Body of pancreas (tissue), 4 donors: ENCODE measurements around the gene HSH2D. TPM values are rescaled to one million over a fixed set of nuclear protein-coding genes. Genes with fewer than 3 reads are reported as not detected.

ENCODE experiments used
- ATAC-seq: fragments of 150-250 bp; one replicate; pipeline ENCODE4 v1.9.1; 2016
- DNase-seq, 4 donors: peaks; one replicate each; pipeline ENCODE4 v3.0.0-alpha.2; 2019
- H3K27ac ChIP-seq, 4 donors: fragments of 200-600 bp; sonication (generic); 1 replicate in 3 of 4; 2 replicates in 1 of 4; pipeline versions ENCODE4 v1.5.1 to v1.6.1; 2016 to 2019; ENCODE audit warnings: mild to moderate bottlenecking in 1 of 4, mixed read lengths in 1 of 4, moderate library complexity in 1 of 4
- H3K27me3 ChIP-seq, 2 donors: fragments of 200-600 bp; sonication (generic); one replicate each; pipeline ENCODE4 v1.6.0; 2016; ENCODE audit warnings: mild to moderate bottlenecking in 1 of 2
- H3K36me3 ChIP-seq, 2 donors: fragments of 200-600 bp; sonication (generic); replicated peaks in 1 of 2; 2 replicates each; pipeline ENCODE4 v1.5.1; 2016; ENCODE audit warnings: low read depth in 2 of 2; ENCODE audit not compliant: insufficient read depth in 1 of 2
- H3K4me1 ChIP-seq: fragments of 200-600 bp; sonication (generic); one replicate; pipeline ENCODE4 v1.6.0; 2016
- H3K4me3 ChIP-seq, 2 donors: fragments of 200-600 bp; sonication (generic); 1 replicate in 1 of 2; 2 replicates in 1 of 2; pipeline ENCODE4 v1.5.1; 2016 to 2019
- H3K9me3 ChIP-seq, 3 donors: fragments of 200-600 bp; sonication (generic); 1 replicate in 2 of 3; 2 replicates in 1 of 3; pipeline ENCODE4 v1.5.1; 2016
- CTCF ChIP-seq, 7 experiments: fragments of 450-650 bp in 4 of 7; fragments of 200-600 bp in 3 of 7; sonication (generic) in 3 of 7; IDR thresholded peaks; one replicate each; pipeline ENCODE4 v1.5.1; 2016 to 2019; ENCODE audit warnings: antibody characterized with exemption in 7 of 7
- POLR2A ChIP-seq, 3 donors: fragments of 450-650 bp; IDR thresholded peaks; one replicate each; pipeline ENCODE4 v1.6.1; 2016; ENCODE audit warnings: antibody characterized with exemption in 3 of 3, mild to moderate bottlenecking in 2 of 3
- WGBS, 2 donors: methylation state at CpG; one replicate each; pipeline ENCODE4 v1.1.5; 2017; 5-methylcytosine and 5-hydroxymethylcytosine counted together
- intact Hi-C: fragments of 100-400 bp; cut with DNase I; formaldehyde crosslinking; loops from one replicate; pipeline ENCODE4 v1.15.1; 2023
- total RNA-seq, 2 donors: library from RNA; depleted of rRNA; stranded (reverse); fragments of >200 nt; gene quantifications; one replicate each; pipeline ENCODE4 v1.1.0, GENCODE V29; 2016

The HSH2D gene
- total RNA-seq, 2 donors from 2014 or later, result 3.6 to 9.6 TPM

- no peaks in the 10 kb centered on the region for H3K9me3 ChIP-seq
- peaks cover 0 to 1% of the 10 kb centered on the region in 2 donors for H3K36me3 ChIP-seq
- peak overlapping the region; percentile 75 to 100 for H3K4me3 ChIP-seq
- DNase-seq (no peak), ATAC-seq (no peak)
- peaks cover 24% of the 10 kb centered on the region for H3K4me1 ChIP-seq
- H3K27me3 ChIP-seq, result no peaks in the 10 kb centered on the region
- peak overlapping the region in 1 of 4 donors; percentile 75 for H3K27ac ChIP-seq
- 0% methylated on average over 5 to 18 of the region's 18 CpGs for WGBS, 2 donors
- TF ChIP-seq CTCF (IDR thresholded peaks at IDR 0.05) (no peak), POLR2A (IDR thresholded peaks at IDR 0.05) (no peak)
- intact Hi-C loops, result no loop called here
These were observed 54.8 kb downstream of the HSH2D start for GRCh38 chr19:16198370-16198651.

- Histone ChIP-seq H3K4me3 (no peak overlapping the region), H3K27ac (no peak overlapping the region), H3K4me1 (peaks cover 24% of the 10 kb centered on the region), H3K36me3 (peaks cover 0 to 3% of the 10 kb centered on the region in 2 donors), H3K27me3 (no peaks in the 10 kb centered on the region), H3K9me3 (no peaks in the 10 kb centered on the region)
- TF ChIP-seq POLR2A (IDR thresholded peaks at IDR 0.05) (no peak), CTCF (IDR thresholded peaks at IDR 0.05) (no peak)
- no peak for ATAC-seq
- no peak for DNase-seq
- intact Hi-C loops, result no loop called here
- 80 to 86% methylated on average over 8 to 9 of the region's 9 CpGs for WGBS, 2 donors
These were observed 55.9 kb downstream of the HSH2D start for GRCh38 chr19:16199275-16199932.

GRCh38 chr19:16200038-16201010 is 56.8 kb downstream of the HSH2D start:
- no peak overlapping the region for H3K27ac ChIP-seq

GRCh38 chr19:16201011-16201391 is 57.5 kb downstream of the HSH2D start:
- H3K27ac ChIP-seq, result no peak overlapping the region
- DNase-seq (no peak), ATAC-seq (no peak)
- intact Hi-C loops, result no loop called here
- no peak overlapping the region for H3K4me3 ChIP-seq
- H3K27me3 ChIP-seq, result no peaks in the 10 kb centered on the region
- H3K4me1 ChIP-seq, result peaks cover 24% of the 10 kb centered on the region
- no peak for TF ChIP-seq POLR2A (IDR thresholded peaks at IDR 0.05)
- no peaks in the 10 kb centered on the region for H3K9me3 ChIP-seq
- peaks cover 0 to 3% of the 10 kb centered on the region in 2 donors for H3K36me3 ChIP-seq
- 85 to 86% methylated on average over 4 of the region's 4 CpGs for WGBS, 2 donors

More at GRCh38 chr19:16200038-16201010, 56.8 kb downstream of the HSH2D start:
- ATAC-seq (no peak), DNase-seq (no peak)
- intact Hi-C loops, result no loop called here
- 81 to 91% methylated on average over 20 of the region's 20 CpGs for WGBS, 2 donors
- no peak for TF ChIP-seq CTCF (IDR thresholded peaks at IDR 0.05)
- no peak for TF ChIP-seq POLR2A (IDR thresholded peaks at IDR 0.05)
- H3K4me3 ChIP-seq, result no peak overlapping the region
- H3K27me3 ChIP-seq, result no peaks in the 10 kb centered on the region
- peaks cover 24% of the 10 kb centered on the region for H3K4me1 ChIP-seq
- no peaks in the 10 kb centered on the region for H3K9me3 ChIP-seq
- peaks cover 0 to 3% of the 10 kb centered on the region in 2 donors for H3K36me3 ChIP-seq
